BE2C (cell line): ENCODE data around the gene ITGB8.

ENCODE experiments used
- DNase-seq: peaks from one replicate; pipeline ENCODE4 v3.0.0-alpha.2; 2020
- H3K27me3 ChIP-seq: fragments of 250-450 bp; sonication (Bioruptor Pico); 2 replicates; pipeline ENCODE4 v1.5.1; 2020; ENCODE audit warnings: mild to moderate bottlenecking
- H3K36me3 ChIP-seq: fragments of 250-450 bp; sonication (Bioruptor Pico); 2 replicates; pipeline ENCODE4 v1.5.1; 2020; ENCODE audit warnings: mild to moderate bottlenecking
- H3K4me1 ChIP-seq: fragments of 250-450 bp; sonication (Bioruptor Pico); 2 replicates; pipeline ENCODE4 v1.5.1; 2020
- H3K4me3 ChIP-seq: 2 replicates; pipeline ENCODE4 v1.5.1; 2011; ENCODE audit warnings: low read depth, low read length
- H3K9me3 ChIP-seq: fragments of 250-450 bp; sonication (Bioruptor Pico); 2 replicates; pipeline ENCODE4 v1.5.1; 2020
- TF ChIP-seq, protein P1 (sequence below): IDR thresholded peaks from 2 replicates; pipeline ENCODE4 v1.5.1; 2012; ENCODE audit warnings: mild to moderate bottlenecking, low read depth, low read length

Gene ITGB8

DNA sequence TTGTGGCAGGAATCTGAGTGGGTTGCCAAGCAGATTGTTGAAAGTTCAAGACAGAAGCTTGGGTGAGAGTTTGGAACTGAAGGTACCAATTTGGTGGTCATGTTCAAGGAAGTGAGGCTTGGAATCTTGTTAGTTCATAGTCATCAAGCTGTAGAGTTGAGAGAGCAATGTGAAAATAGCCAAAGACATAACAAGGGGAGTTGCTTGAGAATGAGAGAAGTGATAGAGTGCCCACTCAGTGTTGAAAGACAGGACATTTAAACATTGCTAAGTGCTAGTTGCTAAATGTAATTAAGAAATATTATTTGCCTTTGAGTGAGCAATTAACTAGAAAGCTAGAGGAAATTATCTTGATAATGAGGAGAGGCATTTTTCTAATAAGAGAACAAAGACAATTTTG lies 17.0 kb downstream of the ITGB8 start:
- no peaks in the 10 kb centered on the region for H3K9me3 ChIP-seq
- no peaks in the 10 kb centered on the region for H3K36me3 ChIP-seq
- TF ChIP-seq, protein P1, sequence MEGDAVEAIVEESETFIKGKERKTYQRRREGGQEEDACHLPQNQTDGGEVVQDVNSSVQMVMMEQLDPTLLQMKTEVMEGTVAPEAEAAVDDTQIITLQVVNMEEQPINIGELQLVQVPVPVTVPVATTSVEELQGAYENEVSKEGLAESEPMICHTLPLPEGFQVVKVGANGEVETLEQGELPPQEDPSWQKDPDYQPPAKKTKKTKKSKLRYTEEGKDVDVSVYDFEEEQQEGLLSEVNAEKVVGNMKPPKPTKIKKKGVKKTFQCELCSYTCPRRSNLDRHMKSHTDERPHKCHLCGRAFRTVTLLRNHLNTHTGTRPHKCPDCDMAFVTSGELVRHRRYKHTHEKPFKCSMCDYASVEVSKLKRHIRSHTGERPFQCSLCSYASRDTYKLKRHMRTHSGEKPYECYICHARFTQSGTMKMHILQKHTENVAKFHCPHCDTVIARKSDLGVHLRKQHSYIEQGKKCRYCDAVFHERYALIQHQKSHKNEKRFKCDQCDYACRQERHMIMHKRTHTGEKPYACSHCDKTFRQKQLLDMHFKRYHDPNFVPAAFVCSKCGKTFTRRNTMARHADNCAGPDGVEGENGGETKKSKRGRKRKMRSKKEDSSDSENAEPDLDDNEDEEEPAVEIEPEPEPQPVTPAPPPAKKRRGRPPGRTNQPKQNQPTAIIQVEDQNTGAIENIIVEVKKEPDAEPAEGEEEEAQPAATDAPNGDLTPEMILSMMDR: no peak
- no peak overlapping the region for H3K4me3 ChIP-seq
- no peak for DNase-seq
- no peaks in the 10 kb centered on the region for H3K27me3 ChIP-seq
- H3K4me1 ChIP-seq: no peaks in the 10 kb centered on the region

DNA sequence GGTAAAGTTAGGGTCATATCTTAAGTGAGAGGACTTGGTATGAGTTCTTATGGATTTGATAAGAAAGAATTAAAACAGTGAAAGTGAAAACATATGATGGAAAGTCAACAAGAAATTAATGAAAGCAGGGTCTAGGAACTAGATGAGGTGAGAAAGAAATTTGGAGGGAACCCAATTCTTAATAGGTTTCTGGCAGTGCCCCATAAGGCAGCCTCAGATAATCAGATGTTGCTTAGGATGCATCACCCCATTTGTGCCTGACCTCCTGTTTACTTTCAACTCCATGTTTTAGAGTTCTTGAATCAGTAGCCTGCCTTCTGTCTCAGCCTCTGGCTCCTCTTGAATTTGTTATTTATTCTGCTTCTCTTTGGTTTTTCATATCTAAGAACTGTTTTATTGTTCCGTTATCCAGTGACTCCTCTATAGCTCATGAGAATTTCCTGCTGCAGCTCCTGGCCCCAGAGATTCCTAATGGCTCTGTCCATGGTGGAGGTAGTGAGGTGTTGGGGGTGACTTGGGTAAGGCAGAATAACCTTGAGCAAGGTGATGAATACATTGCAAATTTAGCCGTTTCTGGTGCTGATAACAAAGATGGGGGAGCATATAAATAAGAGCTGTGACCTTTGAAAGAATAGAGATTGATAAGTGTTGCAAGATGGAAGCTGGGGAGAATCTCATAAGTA lies 17.6 kb downstream of the ITGB8 start:
- Histone ChIP-seq H3K27me3 (no peaks in the 10 kb centered on the region), H3K4me3 (no peak overlapping the region), H3K4me1 (no peaks in the 10 kb centered on the region), H3K36me3 (no peaks in the 10 kb centered on the region), H3K9me3 (no peaks in the 10 kb centered on the region)
- TF ChIP-seq, protein P1: no peak
- no peak for DNase-seq

DNA sequence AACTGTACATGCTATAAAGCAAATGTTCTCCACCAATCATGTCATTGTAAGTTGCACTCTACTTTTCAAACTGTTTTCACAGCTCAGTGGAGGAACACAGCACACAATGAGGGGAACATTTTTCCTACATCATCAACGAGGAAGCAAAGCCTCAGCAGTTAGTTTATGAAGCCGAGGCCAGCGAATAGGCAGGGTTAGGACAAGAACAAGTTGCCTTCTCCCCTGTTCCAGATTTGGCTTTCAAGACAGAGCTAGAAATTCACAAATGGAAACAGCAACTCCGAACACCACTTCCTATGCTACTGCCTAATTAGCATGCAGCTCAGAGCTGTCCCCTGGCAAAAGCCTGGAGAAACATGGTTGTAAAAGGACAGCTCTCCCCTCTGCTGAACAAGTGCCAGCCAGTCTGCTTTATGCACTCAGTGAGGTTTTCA lies 19.8 kb downstream of the ITGB8 start:
- Histone ChIP-seq H3K4me3 (no peak overlapping the region), H3K27me3 (no peaks in the 10 kb centered on the region), H3K9me3 (no peaks in the 10 kb centered on the region), H3K36me3 (no peaks in the 10 kb centered on the region), H3K4me1 (no peaks in the 10 kb centered on the region; the same call in 1 of the 2 replicates)
- TF ChIP-seq, protein P1: no peak
- no peak for DNase-seq

DNA sequence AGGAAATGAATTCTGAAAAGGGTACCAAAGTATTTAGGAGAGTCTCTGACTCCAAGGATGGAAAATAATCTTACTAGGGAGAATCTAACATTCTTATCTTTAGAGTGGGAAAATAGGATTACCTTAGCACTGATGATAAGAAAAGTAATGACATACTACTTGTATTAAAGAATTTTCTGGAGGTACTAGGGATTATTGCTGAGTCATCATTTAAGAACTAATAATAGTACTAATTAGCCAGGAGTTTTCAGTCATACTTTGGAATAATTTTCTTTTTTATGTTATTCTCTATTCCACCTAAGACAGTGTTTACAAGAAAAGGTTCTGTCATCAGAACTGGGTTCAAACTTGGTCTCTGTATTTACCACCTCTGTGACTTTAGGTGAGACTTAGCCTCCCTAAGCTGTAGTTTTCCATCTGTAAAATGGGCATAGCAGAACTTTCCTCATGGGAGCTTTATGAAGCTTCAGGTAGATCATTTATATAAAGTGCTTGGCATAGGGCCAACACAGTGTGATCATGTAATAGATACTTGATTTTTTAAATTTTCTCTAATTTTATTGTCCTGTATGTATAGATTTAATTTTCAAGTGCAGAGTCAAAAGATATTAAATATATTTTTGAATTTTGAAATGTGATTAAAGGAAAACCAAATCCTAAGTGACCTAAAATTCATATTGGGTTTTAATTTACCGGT lies 20.4 kb downstream of the ITGB8 start:
- Histone ChIP-seq H3K9me3 (no peaks in the 10 kb centered on the region), H3K36me3 (no peaks in the 10 kb centered on the region), H3K4me1 (no peaks in the 10 kb centered on the region; the same call in 1 of the 2 replicates), H3K4me3 (no peak overlapping the region), H3K27me3 (no peaks in the 10 kb centered on the region)
- TF ChIP-seq, protein P1: no peak
- DNase-seq: no peak

DNA sequence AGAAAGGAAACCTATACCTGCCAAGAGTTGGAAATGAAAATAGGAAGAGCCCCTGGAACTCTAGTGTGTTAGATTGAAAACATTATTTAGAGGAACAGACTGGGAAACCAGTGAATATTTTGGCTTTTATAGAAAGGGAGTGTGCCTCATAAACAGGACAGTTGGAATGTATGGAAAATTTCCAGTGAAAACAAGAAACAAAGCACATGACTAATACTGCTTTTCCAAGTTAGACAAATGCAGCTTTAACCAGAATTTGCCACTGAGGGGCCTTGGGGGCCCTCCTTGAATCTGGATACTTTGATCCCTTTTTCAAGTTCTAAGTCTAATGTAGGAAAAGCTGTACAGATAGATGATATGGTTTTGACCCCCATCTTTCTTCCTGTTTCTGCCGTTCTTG lies 21.2 kb downstream of the ITGB8 start:
- Histone ChIP-seq H3K4me1 (no peaks in the 10 kb centered on the region; the same call in 1 of the 2 replicates), H3K27me3 (no peaks in the 10 kb centered on the region), H3K36me3 (no peaks in the 10 kb centered on the region), H3K9me3 (no peaks in the 10 kb centered on the region), H3K4me3 (no peak overlapping the region)
- TF ChIP-seq, protein P1: no peak
- DNase-seq: no peak
